ENCODE results near the gene MSH5.

- TF ChIP-seq CTCF (IDR thresholded peaks at IDR 0.05 in 2 of 3, conservative IDR thresholded peaks at IDR 0.05 in 1 of 3; ENCODE audit: borderline replicate concordance in 1 of 3, insufficient read depth in 1 of 3, low read depth in 2 of 3, low read length in 2 of 3) = no peak
- no peak for TF ChIP-seq ZFX (IDR thresholded peaks at IDR 0.05)
- TF ChIP-seq EZH2 (IDR thresholded peaks at IDR 0.05) = no peak
- peak; percentile 25; the same call in 1 of the 2 replicates for TF ChIP-seq RAD21 (IDR thresholded peaks at IDR 0.05; ENCODE audit: low read depth)
- no peak for TF ChIP-seq ZNF274 (IDR thresholded peaks at IDR 0.05; ENCODE audit: low read depth, low read length)
- no peak for TF ChIP-seq EZH2phosphoT487 (IDR thresholded peaks at IDR 0.05; ENCODE audit: borderline replicate concordance)
- TF ChIP-seq REST (IDR thresholded peaks at IDR 0.05; ENCODE audit: low read depth) = no peak
- TF ChIP-seq JUND (IDR thresholded peaks at IDR 0.05) = no peak
- TF ChIP-seq POLR2AphosphoS5 (IDR thresholded peaks at IDR 0.05; ENCODE audit: low read depth, low read length) = no peak
- TF ChIP-seq CEBPB (IDR thresholded peaks at IDR 0.05; ENCODE audit: low read depth) = no peak
- TF ChIP-seq POLR2A (IDR thresholded peaks at IDR 0.05; ENCODE audit: borderline replicate concordance, extremely low read depth, insufficient read depth, insufficient read length) = no peak
- TF ChIP-seq ZBTB33 (IDR thresholded peaks at IDR 0.05; ENCODE audit: extremely low read depth, insufficient replicate concordance, low read length) = no peak
- no peak for TF ChIP-seq SIN3A (IDR thresholded peaks at IDR 0.05; ENCODE audit: low read depth)
Measured at GRCh38 chr6:31763619-31763940, 23.8 kb downstream of the MSH5 start.

All from HCT116 (cell line).